HepG2 (cell line): ENCODE measurements around the gene RAB33B. TPM values are rescaled to one million over a fixed set of nuclear protein-coding genes. Genes with fewer than 3 reads are reported as not detected.

Experiments
- CBX1 ChIP-seq: IDR thresholded peaks from one replicate; pipeline ENCODE4 v1.6.1; 2016; ENCODE audit warnings: antibody characterized with exemption, low read depth
- CCDC6 ChIP-seq: sonication (generic); formaldehyde crosslinking; IDR thresholded peaks from 2 replicates; pipeline ENCODE4 v1.8.1; 2022; ENCODE audit warnings: mild to moderate bottlenecking, missing genetic modification reagents, moderate library complexity
- CTCF ChIP-seq: sonication (generic); formaldehyde crosslinking; IDR thresholded peaks from 2 replicates; pipeline ENCODE4 v1.5.0; 2020; ENCODE audit warnings: mild to moderate bottlenecking, missing genetic modification reagents, moderate library complexity
- SNAPC4 ChIP-seq: sonication (generic); formaldehyde crosslinking; IDR thresholded peaks from 2 replicates; pipeline ENCODE4 v1.4.0; 2020; ENCODE audit warnings: mild to moderate bottlenecking, missing genetic modification reagents
- ZKSCAN5 ChIP-seq: sonication (generic); formaldehyde crosslinking; IDR thresholded peaks from 2 replicates; pipeline ENCODE4 v1.5.1; 2020; ENCODE audit warnings: mild to moderate bottlenecking, missing genetic modification reagents
- ZNF10 ChIP-seq: sonication (generic); formaldehyde crosslinking; IDR thresholded peaks from 2 replicates; pipeline ENCODE4 v1.4.0; 2020; ENCODE audit warnings: mild to moderate bottlenecking, low read depth, missing genetic modification reagents, borderline replicate concordance
- ZNF337 ChIP-seq: sonication (generic); formaldehyde crosslinking; IDR thresholded peaks from 2 replicates; pipeline ENCODE4 v1.5.1; 2020; ENCODE audit warnings: missing genetic modification reagents, low read depth, mild to moderate bottlenecking, borderline replicate concordance
- ZNF556 ChIP-seq: sonication (generic); formaldehyde crosslinking; IDR thresholded peaks from 2 replicates; pipeline ENCODE4 v1.4.0; 2020; ENCODE audit warnings: mild to moderate bottlenecking, missing genetic modification reagents, borderline replicate concordance
- ZNF557 ChIP-seq: sonication (generic); formaldehyde crosslinking; IDR thresholded peaks from 2 replicates; pipeline ENCODE4 v1.4.0; 2020; ENCODE audit warnings: missing genetic modification reagents
- ZNF790 ChIP-seq: sonication (generic); formaldehyde crosslinking; IDR thresholded peaks from 2 replicates; pipeline ENCODE4 v1.8.0; 2022; ENCODE audit warnings: missing genetic modification reagents, mild to moderate bottlenecking, borderline replicate concordance
- polyA plus RNA-seq, 8 experiments: library from polyadenylated mRNA; depleted of rRNA in 3 of 8; stranded (reverse) in 7 of 8; unstranded in 1 of 8; fragments of >200 nt; fragmentation: Illumina TruSeq in 4 of 8; extraction: Trizol in 4 of 8; gene quantifications; 2 replicates each; pipeline versions ENCODE4 v1.2.1 to v1.2.3, GENCODE V29; 2011 to 2016; ENCODE audit warnings: low read depth in 4 of 8, missing spikeins in 1 of 8, mixed read lengths in 1 of 8; ENCODE audit not compliant: insufficient read depth in 1 of 8
- total RNA-seq, 5 experiments: library from RNA; depleted of rRNA; stranded (reverse); fragments of >200 nt; fragmentation: Illumina TruSeq; extraction: Trizol; gene quantifications; 2 replicates each; pipeline ENCODE4 v1.2.3, GENCODE V29; 2016; ENCODE audit warnings: low read depth in 1 of 5
- TF ChIP-seq, protein P1 (sequence below): sonication (generic); formaldehyde crosslinking; conservative IDR thresholded peaks from 2 replicates; pipeline ENCODE4 v1.8.1; 2023; ENCODE audit warnings: missing genetic modification reagents
- TF ChIP-seq, protein P2 (sequence below): sonication (generic); formaldehyde crosslinking; IDR thresholded peaks from 2 replicates; pipeline ENCODE4 v1.4.0; 2020; ENCODE audit warnings: low read depth, missing genetic modification reagents

RAB33B gene
- total and polyA plus RNA-seq, 2 of the 13 experiments (the other 11 are each of a cell fraction or from before 2014, with no cell fraction given) = 7.6 to 8.1 TPM

- TF ChIP-seq CCDC6 (CRISPR knock-in tag) (peak; percentile 62), SNAPC4 (CRISPR knock-in tag) (0 out of 2 replicates have a peak, but pooled peaks have one; percentile 43), ZNF10 (CRISPR knock-in tag) (no peak), CTCF (CRISPR knock-in tag) (peak; percentile 58; the same call in 1 of the 2 replicates), ZNF337 (CRISPR knock-in tag) (peak; percentile 84; the same call in 1 of the 2 replicates), ZKSCAN5 (CRISPR knock-in tag) (0 out of 2 replicates have a peak, but pooled peaks have one; percentile 17), CBX1 (no peak), ZNF556 (CRISPR knock-in tag) (peak; percentile 39), ZNF790 (CRISPR knock-in tag) (peak; percentile 93), ZNF557 (CRISPR knock-in tag) (no peak)
- TF ChIP-seq, protein P1, sequence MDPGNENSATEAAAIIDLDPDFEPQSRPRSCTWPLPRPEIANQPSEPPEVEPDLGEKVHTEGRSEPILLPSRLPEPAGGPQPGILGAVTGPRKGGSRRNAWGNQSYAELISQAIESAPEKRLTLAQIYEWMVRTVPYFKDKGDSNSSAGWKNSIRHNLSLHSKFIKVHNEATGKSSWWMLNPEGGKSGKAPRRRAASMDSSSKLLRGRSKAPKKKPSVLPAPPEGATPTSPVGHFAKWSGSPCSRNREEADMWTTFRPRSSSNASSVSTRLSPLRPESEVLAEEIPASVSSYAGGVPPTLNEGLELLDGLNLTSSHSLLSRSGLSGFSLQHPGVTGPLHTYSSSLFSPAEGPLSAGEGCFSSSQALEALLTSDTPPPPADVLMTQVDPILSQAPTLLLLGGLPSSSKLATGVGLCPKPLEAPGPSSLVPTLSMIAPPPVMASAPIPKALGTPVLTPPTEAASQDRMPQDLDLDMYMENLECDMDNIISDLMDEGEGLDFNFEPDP (CRISPR knock-in tag) = 0 out of 2 replicates have a peak, but pooled peaks have one; percentile 0
- TF ChIP-seq, protein P2, sequence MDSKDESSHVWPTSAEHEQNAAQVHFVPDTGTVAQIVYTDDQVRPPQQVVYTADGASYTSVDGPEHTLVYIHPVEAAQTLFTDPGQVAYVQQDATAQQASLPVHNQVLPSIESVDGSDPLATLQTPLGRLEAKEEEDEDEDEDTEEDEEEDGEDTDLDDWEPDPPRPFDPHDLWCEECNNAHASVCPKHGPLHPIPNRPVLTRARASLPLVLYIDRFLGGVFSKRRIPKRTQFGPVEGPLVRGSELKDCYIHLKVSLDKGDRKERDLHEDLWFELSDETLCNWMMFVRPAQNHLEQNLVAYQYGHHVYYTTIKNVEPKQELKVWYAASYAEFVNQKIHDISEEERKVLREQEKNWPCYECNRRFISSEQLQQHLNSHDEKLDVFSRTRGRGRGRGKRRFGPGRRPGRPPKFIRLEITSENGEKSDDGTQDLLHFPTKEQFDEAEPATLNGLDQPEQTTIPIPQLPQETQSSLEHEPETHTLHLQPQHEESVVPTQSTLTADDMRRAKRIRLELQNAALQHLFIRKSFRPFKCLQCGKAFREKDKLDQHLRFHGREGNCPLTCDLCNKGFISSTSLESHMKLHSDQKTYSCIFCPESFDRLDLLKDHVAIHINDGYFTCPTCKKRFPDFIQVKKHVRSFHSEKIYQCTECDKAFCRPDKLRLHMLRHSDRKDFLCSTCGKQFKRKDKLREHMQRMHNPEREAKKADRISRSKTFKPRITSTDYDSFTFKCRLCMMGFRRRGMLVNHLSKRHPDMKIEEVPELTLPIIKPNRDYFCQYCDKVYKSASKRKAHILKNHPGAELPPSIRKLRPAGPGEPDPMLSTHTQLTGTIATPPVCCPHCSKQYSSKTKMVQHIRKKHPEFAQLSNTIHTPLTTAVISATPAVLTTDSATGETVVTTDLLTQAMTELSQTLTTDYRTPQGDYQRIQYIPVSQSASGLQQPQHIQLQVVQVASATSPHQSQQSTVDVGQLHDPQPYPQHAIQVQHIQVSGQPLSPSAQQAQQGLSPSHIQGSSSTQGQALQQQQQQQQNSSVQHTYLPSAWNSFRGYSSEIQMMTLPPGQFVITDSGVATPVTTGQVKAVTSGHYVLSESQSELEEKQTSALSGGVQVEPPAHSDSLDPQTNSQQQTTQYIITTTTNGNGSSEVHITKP (CRISPR knock-in tag) = 0 out of 2 replicates have a peak, but pooled peaks have one; percentile 25
These were observed 380 bp upstream of the RAB33B start (continued) for GRCh38 chr4:139453371-139454110.
